Stimulated activated CD4-positive, alpha-beta T cell treated with anti-CD3 and anti-CD28 coated beads, Interleukin-4, amount 100 ng/mL, for 4 hours (primary cell): Measurements from ENCODE around the gene ANKRD11.
A peak's percentile ranks its signal among the peaks of the same experiment; 100 is the strongest.
"Not testable (repeated sequence)": the region's sequence is repeated elsewhere in the genome, so short reads cannot be mapped to it uniquely, and the experiment has no call there.

Source experiments
- DNase-seq, 2 experiments: peaks; one replicate each; pipeline ENCODE4 v3.0.0-alpha.2; 2020

The ANKRD11 gene

GRCh38 chr16:89448656-89449055, 41.7 kb downstream of the ANKRD11 start:
- DNase-seq: no peak

- DNase-seq: no peak
These were observed 43.4 kb downstream of the ANKRD11 start for GRCh38 chr16:89446975-89447293.

- no peak for DNase-seq
These were observed 44.0 kb downstream of the ANKRD11 start for GRCh38 chr16:89446136-89446974.

- DNase-seq: no peak
These were observed 45.2 kb downstream of the ANKRD11 start for GRCh38 chr16:89445166-89445565.

- no peak for DNase-seq
These were observed 45.6 kb downstream of the ANKRD11 start for GRCh38 chr16:89444728-89445127.

- no peak for DNase-seq
These were observed 46.1 kb downstream of the ANKRD11 start for GRCh38 chr16:89444151-89444723.

GRCh38 chr16:89443727-89444084, 46.7 kb downstream of the ANKRD11 start:
- no peak for DNase-seq

GRCh38 chr16:89442990-89443726, 47.2 kb downstream of the ANKRD11 start:
- DNase-seq: peak in 1 of 2 experiments; percentile 21

GRCh38 chr16:89442588-89442987, 47.8 kb downstream of the ANKRD11 start:
- DNase-seq: no peak

GRCh38 chr16:89439659-89440058, 50.7 kb downstream of the ANKRD11 start:
- DNase-seq: no peak

- no peak for DNase-seq
These were observed 52.4 kb downstream of the ANKRD11 start for GRCh38 chr16:89437991-89438390.

- no peak for DNase-seq
These were observed 52.9 kb downstream of the ANKRD11 start for GRCh38 chr16:89437251-89437987.

GRCh38 chr16:89436366-89436765, 54.0 kb downstream of the ANKRD11 start:
- no peak for DNase-seq

GRCh38 chr16:89435059-89435458, 55.3 kb downstream of the ANKRD11 start:
- not testable (repeated sequence) for DNase-seq

GRCh38 chr16:89434490-89434889, 55.9 kb downstream of the ANKRD11 start:
- DNase-seq: no peak

- DNase-seq: not testable (repeated sequence)
These were observed 56.9 kb downstream of the ANKRD11 start for GRCh38 chr16:89433363-89433984.

- no peak for DNase-seq
These were observed 58.7 kb downstream of the ANKRD11 start for GRCh38 chr16:89431630-89432029.

- no peak for DNase-seq
These were observed 59.2 kb downstream of the ANKRD11 start for GRCh38 chr16:89431158-89431584.

GRCh38 chr16:89430436-89431157, 59.8 kb downstream of the ANKRD11 start:
- DNase-seq: no peak

- not testable (repeated sequence) for DNase-seq
These were observed 61.8 kb downstream of the ANKRD11 start for GRCh38 chr16:89428605-89429004.

GRCh38 chr16:89426736-89427530, 63.4 kb downstream of the ANKRD11 start:
- no peak for DNase-seq
